ENCODE measurements around the gene ST7.

- no peak for TF ChIP-seq CTCF (IDR thresholded peaks at IDR 0.05)
- TF ChIP-seq EP300 (IDR thresholded peaks at IDR 0.05), result no peak
- no peak for TF ChIP-seq POLR2AphosphoS5 (IDR thresholded peaks at IDR 0.05)
Measured at GRCh38 chr7:117101026-117101425, 147.7 kb downstream of the ST7 start.

Measured in sigmoid colon (tissue), 4 donors.